ENCODE data around the gene C18orf63. TPM values are rescaled to one million over a fixed set of nuclear protein-coding genes. Genes with fewer than 3 reads are reported as not detected.

Gene C18orf63
- total and polyA plus RNA-seq, 11 donors = not detected

DNA sequence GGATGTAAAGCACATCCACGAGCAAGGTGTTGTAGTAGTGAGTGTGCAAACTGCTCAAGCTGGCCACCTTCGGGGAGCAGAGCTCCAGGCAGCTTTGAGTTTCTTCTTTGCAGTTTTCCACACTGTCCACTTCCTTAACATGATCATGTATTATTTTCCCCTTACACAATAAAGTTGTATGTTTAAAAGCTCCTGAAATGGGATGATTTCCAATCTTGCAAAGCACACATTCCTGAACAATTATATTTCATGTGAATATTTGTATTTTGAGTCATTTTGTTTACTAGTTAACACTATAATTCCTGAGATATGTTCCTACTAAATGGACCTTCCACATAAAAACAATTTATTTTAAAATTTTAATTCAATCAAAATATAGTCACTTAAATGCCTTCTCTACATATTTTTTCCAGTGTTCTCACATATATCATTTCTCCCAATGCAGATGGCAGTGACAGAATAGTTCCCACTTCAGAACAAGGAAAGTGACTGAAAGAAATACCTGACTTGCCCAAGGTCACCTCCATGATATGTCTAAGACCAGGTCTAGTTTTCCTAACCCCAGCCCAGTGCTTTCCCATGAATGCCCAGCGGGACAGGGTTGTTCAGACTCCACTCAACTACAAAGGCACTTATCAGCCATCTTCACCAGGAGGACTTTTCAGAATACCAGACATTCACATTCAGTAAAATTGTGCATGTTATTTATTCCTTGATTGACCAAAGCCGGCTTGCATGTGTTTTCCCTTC lies 29.4 kb upstream of the C18orf63 start:
- Histone ChIP-seq H3K27ac (peak overlapping the region in 8 of 12 donors; percentile 27 to 89 (median 74)), H3K27me3 (no peaks in the 10 kb centered on the region), H3K4me1 (peaks cover 8 to 80% (median 65%) of the 10 kb centered on the region in 12 donors), H3K9me3 (no peaks in the 10 kb centered on the region), H3K4me3 (no peak overlapping the region), H3K36me3 (no peaks in the 10 kb centered on the region)
- WGBS, 4 donors = 78 to 91% (median 86%) methylated on average over 4 of the region's 4 CpGs
- no peak for TF ChIP-seq POLR2A (IDR thresholded peaks at IDR 0.05)
- TF ChIP-seq, protein P1, sequence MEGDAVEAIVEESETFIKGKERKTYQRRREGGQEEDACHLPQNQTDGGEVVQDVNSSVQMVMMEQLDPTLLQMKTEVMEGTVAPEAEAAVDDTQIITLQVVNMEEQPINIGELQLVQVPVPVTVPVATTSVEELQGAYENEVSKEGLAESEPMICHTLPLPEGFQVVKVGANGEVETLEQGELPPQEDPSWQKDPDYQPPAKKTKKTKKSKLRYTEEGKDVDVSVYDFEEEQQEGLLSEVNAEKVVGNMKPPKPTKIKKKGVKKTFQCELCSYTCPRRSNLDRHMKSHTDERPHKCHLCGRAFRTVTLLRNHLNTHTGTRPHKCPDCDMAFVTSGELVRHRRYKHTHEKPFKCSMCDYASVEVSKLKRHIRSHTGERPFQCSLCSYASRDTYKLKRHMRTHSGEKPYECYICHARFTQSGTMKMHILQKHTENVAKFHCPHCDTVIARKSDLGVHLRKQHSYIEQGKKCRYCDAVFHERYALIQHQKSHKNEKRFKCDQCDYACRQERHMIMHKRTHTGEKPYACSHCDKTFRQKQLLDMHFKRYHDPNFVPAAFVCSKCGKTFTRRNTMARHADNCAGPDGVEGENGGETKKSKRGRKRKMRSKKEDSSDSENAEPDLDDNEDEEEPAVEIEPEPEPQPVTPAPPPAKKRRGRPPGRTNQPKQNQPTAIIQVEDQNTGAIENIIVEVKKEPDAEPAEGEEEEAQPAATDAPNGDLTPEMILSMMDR (IDR thresholded peaks at IDR 0.05) = no peak
- no peak for DNase-seq
- ATAC-seq = no peak
- intact Hi-C loops (cut with DNase I) = no loop called here

- peak overlapping the region in 5 of 12 donors; percentile 11 to 89 (median 48) for H3K27ac ChIP-seq
- no peak for TF ChIP-seq POLR2A (IDR thresholded peaks at IDR 0.05)
- TF ChIP-seq, protein P1 (IDR thresholded peaks at IDR 0.05) = no peak
- no peak for ATAC-seq
Measured at GRCh38 chr18:74286856-74287255, 28.8 kb upstream of the C18orf63 start.

GRCh38 chr18:74288041-74288440 lies 27.6 kb upstream of the C18orf63 start:
- H3K4me1 ChIP-seq = peaks cover 0 to 70% (median 50%) of the 10 kb centered on the region in 12 donors
- no peaks in the 10 kb centered on the region for H3K36me3 ChIP-seq
- intact Hi-C loops (cut with DNase I) = no loop called here
- H3K9me3 ChIP-seq = no peaks in the 10 kb centered on the region
- no peak for TF ChIP-seq POLR2A (IDR thresholded peaks at IDR 0.05)
- TF ChIP-seq, protein P1 (IDR thresholded peaks at IDR 0.05) = no peak
- H3K4me3 ChIP-seq = no peak overlapping the region
- 87 to 91% (median 90%) methylated on average over 5 of the region's 5 CpGs for WGBS, 4 donors
- no peaks in the 10 kb centered on the region for H3K27me3 ChIP-seq
- ATAC-seq = no peak
- H3K27ac ChIP-seq = peak overlapping the region in 10 of 12 donors; percentile 20 to 89 (median 56)
- DNase-seq = no peak

More at GRCh38 chr18:74286856-74287255, 28.8 kb upstream of the C18orf63 start:
- WGBS, 4 donors = 86 to 97% (median 96%) methylated on average over 2 of the region's 2 CpGs
- Histone ChIP-seq H3K27me3 (no peaks in the 10 kb centered on the region), H3K4me1 (peaks cover 6 to 78% (median 62%) of the 10 kb centered on the region in 12 donors), H3K4me3 (no peak overlapping the region), H3K9me3 (no peaks in the 10 kb centered on the region), H3K36me3 (no peaks in the 10 kb centered on the region)
- intact Hi-C loops (cut with DNase I) = no loop called here
- no peak for DNase-seq

DNA sequence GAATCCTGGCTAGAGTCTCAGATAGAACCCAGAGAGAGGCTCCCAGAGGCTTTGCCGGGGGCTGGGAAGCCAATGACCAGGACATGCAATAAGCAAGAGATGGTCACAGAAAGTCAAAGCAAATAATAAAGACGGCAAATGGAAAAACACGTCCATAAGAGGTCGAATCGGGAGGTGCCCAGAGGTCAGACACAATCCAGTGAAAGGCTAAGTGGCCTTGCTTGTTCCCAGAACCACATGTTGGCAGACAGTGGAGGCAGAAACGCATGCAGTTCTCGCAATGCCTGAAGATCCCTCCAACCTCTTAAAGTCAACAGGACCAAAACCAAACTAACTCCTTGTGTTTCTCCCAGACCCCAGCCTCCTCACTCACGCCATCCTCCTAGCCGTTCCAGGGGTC lies 26.9 kb upstream of the C18orf63 start:
- DNase-seq = no peak
- TF ChIP-seq POLR2A (IDR thresholded peaks at IDR 0.05) = no peak
- TF ChIP-seq, protein P1 (IDR thresholded peaks at IDR 0.05) = no peak
- Histone ChIP-seq H3K36me3 (no peaks in the 10 kb centered on the region), H3K4me1 (peaks cover 0 to 63% (median 43%) of the 10 kb centered on the region in 12 donors), H3K4me3 (no peak overlapping the region), H3K9me3 (no peaks in the 10 kb centered on the region), H3K27me3 (no peaks in the 10 kb centered on the region), H3K27ac (peak overlapping the region in 11 of 12 donors; percentile 20 to 89 (median 55))
- intact Hi-C loops (cut with DNase I) = no loop called here
- no peak for ATAC-seq
- 53 to 77% (median 59%) methylated on average over 9 of the region's 9 CpGs for WGBS, 4 donors
